HG02943 (cell line): ENCODE measurements around the gene GLRX3.
"Not testable (repeated sequence)": the region's sequence is repeated elsewhere in the genome, so short reads cannot be mapped to it uniquely, and the experiment has no call there.

Experiments used
- ATAC-seq: cut with Tn5 transposase; IDR thresholded peaks from one replicate; pipeline ENCODE4 v1.9.1; 2021; ENCODE audit warnings: mild to moderate bottlenecking, low read depth, moderate library complexity; ENCODE audit not compliant: unreplicated experiment

The GLRX3 gene

DNA sequence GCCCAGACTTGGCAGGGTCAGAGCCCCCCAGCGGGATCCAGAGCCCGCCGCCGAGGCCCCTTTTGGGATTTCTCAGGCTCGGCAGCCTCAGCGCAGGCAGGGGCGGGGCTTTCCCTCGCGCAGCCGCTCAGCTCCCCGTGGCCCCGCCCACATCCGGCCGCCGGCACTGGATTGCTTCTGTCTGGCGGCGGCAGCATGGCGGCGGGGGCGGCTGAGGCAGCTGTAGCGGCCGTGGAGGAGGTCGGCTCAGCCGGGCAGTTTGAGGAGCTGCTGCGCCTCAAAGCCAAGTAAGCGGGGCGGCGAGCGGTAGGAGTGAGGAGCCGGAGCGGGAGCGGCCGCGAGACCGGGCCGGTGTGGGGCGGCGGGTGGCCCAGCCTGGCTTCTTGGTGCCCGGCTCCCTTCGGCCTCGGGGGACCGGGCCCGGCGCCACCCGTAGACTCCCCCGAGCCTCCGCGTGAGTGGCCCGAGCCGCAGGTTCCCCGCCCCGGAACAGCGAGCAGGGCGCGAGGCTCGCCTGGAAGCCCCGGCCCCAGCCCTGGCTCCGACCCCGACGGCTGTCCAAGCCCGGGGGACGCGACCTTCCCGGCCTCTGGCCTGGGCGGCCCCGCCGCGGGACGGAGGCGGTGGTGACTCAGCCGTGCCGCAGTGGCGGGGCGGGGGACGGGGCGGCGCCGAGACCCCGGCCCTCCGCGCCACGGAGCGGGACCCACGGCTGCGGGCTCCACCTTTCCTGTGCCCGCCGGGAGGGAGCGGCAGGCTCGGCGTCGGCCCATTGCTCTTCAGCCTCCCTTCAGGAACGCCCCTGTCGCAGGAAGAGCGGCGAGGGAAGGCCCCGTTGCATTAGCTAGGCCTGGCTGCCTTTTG lies at the start of gene GLRX3:
TSS of gene GLRX3 (plus strand) at position 166 of the 864 bp plus-strand sequence. CDS start at position 196, 30 bp downstream.
- ATAC-seq: peak; percentile 87

- not testable (repeated sequence) for ATAC-seq
Measured at GRCh38 chr10:130090565-130090964, 45.6 kb upstream of the GLRX3 start.

GRCh38 chr10:130099344-130099743 lies 36.8 kb upstream of the GLRX3 start:
- ATAC-seq: no peak

GRCh38 chr10:130105724-130106123 lies 30.5 kb upstream of the GLRX3 start:
- ATAC-seq: no peak

DNA sequence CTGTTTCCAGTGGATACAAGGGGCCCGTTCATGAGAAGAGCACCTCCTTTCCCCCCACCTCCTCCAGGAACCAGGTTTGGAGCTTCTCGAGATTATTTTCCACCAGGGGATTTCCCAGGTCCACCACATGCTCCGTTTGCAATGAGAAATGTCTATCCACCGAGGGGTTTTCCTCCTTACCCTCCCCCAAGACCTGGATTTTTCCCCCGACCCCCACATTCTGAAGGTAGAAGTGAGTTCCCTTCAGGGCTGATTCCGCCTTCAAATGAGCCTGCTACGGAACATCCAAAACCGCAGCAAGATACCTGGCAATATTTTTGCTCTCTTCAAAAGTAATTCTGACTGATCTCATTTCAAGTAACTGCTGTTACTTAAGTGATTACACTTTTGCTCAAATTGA lies 28.0 kb upstream of the GLRX3 start:
- ATAC-seq: not testable (repeated sequence)

DNA sequence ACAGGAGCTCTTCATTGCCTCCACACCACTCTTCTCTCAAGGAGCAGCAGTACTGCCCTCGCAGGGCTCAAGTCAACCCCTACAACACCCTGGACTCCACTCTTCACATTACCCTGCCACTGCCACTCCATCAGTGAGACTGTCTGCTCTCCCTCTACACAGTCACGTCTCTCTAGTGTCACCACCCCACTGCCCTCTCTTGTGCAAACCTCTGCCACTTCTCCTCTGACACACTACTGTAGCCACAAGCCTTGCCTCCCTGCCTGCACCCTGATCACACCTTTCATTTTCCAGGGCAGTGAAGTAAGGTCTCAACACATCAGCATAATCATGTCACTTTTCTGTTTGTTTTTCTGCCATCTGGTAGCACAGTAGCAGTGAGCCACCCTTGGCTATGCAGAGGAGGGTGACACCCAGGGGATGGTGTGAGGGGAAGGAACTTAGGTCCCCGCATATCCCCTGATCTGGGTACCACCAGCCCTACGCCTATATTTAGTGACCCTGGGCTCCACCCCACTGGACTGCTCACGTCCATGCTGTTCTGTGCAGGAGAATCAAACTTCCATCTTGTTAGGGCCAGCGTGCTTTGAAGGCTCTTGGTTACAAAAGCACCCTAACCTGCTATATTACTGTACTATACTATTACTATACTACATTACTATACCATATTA lies 27.1 kb upstream of the GLRX3 start:
- no peak for ATAC-seq

DNA sequence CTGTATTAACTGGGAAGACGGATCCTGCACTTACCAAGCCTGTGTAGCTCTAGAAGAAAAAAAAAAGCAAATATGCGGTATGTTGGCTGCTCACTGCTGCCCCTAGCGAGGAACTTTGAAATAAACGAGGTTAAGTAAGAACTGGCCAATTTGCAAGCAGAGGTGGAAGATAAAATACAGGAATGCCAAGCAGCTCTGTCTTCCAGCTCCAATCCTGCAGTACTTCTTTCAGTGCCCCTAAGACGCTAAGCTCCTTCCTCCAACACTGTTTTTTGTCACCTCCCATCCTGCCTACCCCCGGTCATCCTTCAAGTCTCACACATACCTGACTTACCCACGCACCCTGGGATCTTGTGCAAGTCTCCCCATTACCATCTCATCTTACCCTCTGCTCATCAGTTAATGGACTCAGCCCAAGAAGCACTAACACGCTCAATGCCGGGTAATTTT lies 26.4 kb upstream of the GLRX3 start:
- ATAC-seq: no peak

- ATAC-seq: peak; percentile 79
Measured at GRCh38 chr10:130110246-130111112, 25.7 kb upstream of the GLRX3 start, which contains the start of gene C10orf143. Gene C10orf143, minus strand, starts transcription at chr10:130110830. Its CDS starts 58 bp downstream, at chr10:130110772.

DNA sequence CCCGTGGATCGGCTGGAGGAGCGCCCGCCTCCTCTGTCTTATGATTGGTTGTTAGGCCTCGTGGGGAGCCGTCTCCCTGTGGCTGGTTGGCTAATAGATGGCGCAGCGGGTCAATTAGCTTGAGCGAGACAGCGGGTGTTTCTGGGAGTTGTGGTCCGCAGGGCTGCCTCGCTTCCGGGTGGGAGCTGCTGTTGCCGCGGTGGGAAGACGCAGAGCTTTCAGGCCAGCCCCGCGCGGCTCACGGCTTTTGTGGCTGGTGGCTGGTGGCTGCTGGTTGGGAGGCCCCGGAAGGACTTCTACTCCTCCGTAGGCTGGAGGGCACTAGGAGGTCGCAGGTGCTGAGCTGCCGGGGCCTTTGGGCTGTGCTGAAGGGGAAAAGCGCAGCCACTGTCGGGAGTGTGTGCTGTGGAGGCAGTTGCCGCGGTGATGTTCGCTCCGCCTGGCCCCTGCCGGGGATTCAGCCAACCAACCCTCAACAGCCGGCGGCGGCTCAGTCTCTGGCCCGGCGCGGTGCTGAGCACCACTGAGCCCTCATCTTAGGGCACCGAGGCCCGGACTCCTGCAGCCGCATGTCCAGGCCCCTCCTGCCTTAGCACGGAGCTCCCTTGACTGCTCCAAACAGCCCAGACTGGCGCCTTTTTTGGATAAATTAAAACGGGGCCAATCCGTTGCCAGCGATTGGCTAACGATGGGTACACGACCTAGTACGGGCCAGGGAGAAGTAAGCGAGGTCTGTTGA lies 24.9 kb upstream of the GLRX3 start:
- ATAC-seq: peak; percentile 92

- no peak for ATAC-seq
Measured at GRCh38 chr10:130111852-130112180, 24.4 kb upstream of the GLRX3 start.

- no peak for ATAC-seq
Measured at GRCh38 chr10:130112821-130113220, 23.4 kb upstream of the GLRX3 start.

GRCh38 chr10:130116942-130117341 lies 19.2 kb upstream of the GLRX3 start:
- not testable (repeated sequence) for ATAC-seq

GRCh38 chr10:130117535-130117934 lies 18.7 kb upstream of the GLRX3 start:
- not testable (repeated sequence) for ATAC-seq

DNA sequence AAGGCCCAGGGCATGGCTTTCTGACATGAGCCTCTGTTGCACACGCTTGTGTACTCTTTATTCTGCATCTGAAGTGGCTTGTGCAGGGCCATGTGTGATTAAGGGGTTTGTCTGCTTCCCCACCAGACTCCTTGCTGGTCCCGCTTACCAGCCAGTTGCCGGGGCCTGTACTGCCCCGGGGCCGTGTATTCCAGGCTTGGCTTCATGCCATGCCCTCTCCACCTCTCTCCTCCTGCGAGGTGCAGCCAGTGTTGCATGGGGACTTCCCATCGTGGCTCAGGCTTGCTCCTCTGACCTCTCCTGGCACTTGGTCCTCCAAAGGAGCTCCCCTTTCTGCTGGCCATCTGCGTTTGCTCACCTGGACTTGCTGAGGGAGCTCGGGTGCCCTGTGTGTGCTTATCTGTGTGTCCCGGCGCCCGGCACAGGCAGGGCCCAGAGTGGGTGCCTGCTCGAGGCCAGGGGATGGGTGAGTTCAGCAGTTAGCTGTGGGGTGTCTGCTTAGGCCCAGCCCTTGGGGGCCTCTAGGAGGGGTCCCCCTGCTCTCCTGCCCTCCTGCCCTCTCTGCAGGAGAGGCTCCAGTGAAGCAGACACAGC lies 14.6 kb upstream of the GLRX3 start:
- no peak for ATAC-seq

- ATAC-seq: peak; percentile 91
Measured at GRCh38 chr10:130127364-130128061, 8.7 kb upstream of the GLRX3 start.

DNA sequence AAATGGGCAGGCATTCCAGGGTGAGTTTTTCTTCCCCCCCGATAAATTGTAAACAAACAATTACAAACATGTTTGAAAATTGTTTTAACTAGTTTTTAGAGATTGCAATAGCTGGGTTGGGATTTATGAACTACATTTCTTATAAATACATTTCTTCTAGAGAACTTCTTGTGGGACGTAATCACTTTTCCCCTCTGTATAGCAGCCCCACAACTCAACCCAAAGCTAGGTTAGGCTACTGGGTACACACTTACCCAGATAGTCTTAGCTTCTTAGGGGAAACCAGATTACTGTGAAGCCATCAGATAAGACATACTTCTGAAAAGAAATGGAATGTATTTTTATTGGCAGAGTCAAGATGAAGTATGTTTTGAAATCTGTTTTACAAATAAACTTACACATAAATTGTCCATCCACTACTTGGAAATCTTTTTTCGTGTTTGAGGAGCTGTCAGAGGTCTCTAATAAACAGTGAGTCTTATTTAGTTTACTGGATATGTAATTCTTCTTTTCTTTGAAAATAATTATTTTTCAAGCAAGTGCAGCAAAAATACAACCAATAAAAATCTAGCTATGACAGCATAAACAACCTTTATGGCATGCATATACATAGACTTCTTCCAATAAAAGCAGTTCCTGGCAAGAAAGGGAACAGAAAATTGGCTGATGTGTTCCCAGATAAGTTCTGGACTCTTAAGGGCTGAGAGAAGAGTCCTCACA lies 8.0 kb upstream of the GLRX3 start:
- ATAC-seq: no peak

GRCh38 chr10:130128922-130129321 lies 7.3 kb upstream of the GLRX3 start:
- no peak for ATAC-seq

- ATAC-seq: peak; percentile 16
Measured at GRCh38 chr10:130135676-130136225, 440 bp upstream of the GLRX3 start.
